ENCODE data around the gene SKIC2.
"Not testable (repeated sequence)": the region's sequence is repeated elsewhere in the genome, so short reads cannot be mapped to it uniquely, and the experiment has no call there.

Gene SKIC2

GRCh38 chr6:31971993-31972708 lies 13.2 kb downstream of the SKIC2 start, which contains the start of gene DXO:
Gene DXO, minus strand, starts transcription at chr6:31972138. Its CDS starts 463 bp downstream, at chr6:31971675.
- DNase-seq (ENCODE audit: low spot score in 2 of 2) (peak; percentile 98 to 100), ATAC-seq (peak; percentile 94)
- Mint-ChIP-seq H3K36me3 (peaks cover 68% of the 10 kb centered on the region), H3K9me3 (no peaks in the 10 kb centered on the region), H3K4me3 (peak within 1 kb of the TSS; percentile 85), H3K4me1 (peaks cover 52% of the 10 kb centered on the region), H3K27ac (peak within 1 kb of the TSS; percentile 99)

- ATAC-seq (peak; percentile 3), DNase-seq (ENCODE audit: low spot score in 2 of 2) (no peak)
- Mint-ChIP-seq H3K36me3 (peaks cover 62% of the 10 kb centered on the region), H3K27ac (peak overlapping the region; percentile 99), H3K9me3 (no peaks in the 10 kb centered on the region), H3K4me3 (peak overlapping the region; percentile 85), H3K4me1 (peaks cover 46% of the 10 kb centered on the region)
These were observed 13.9 kb downstream of the SKIC2 start for GRCh38 chr6:31972709-31973350.

GRCh38 chr6:31976065-31976464 lies 17.1 kb downstream of the SKIC2 start:
- Mint-ChIP-seq H3K4me1 (peaks cover 34% of the 10 kb centered on the region), H3K36me3 (peaks cover 29% of the 10 kb centered on the region)
- H3K27ac Mint-ChIP-seq; DNase-seq (ENCODE audit: low spot score in 2 of 2); H3K9me3 Mint-ChIP-seq; ATAC-seq; H3K4me3 Mint-ChIP-seq: not testable (repeated sequence)

- Mint-ChIP-seq H3K9me3 (no peaks in the 10 kb centered on the region), H3K27ac (no peak overlapping the region), H3K36me3 (peaks cover 11% of the 10 kb centered on the region), H3K4me3 (no peak overlapping the region), H3K4me1 (peaks cover 21% of the 10 kb centered on the region)
- DNase-seq (ENCODE audit: low spot score in 2 of 2) (no peak), ATAC-seq (no peak)
These were observed 18.9 kb downstream of the SKIC2 start for GRCh38 chr6:31977816-31978431.

- peaks cover 12% of the 10 kb centered on the region for H3K4me1 Mint-ChIP-seq
- no peaks in the 10 kb centered on the region for H3K9me3 Mint-ChIP-seq
These were observed 19.9 kb downstream of the SKIC2 start for GRCh38 chr6:31978831-31979230.

GRCh38 chr6:31979238-31979898 lies 20.4 kb downstream of the SKIC2 start:
- no peak for DNase-seq (ENCODE audit: low spot score in 2 of 2)
- no peak for ATAC-seq
- Mint-ChIP-seq H3K9me3 (no peaks in the 10 kb centered on the region), H3K4me3 (no peak overlapping the region), H3K36me3 (peaks cover 3% of the 10 kb centered on the region), H3K4me1 (peaks cover 6% of the 10 kb centered on the region), H3K27ac (peak overlapping the region; percentile 83)

More at GRCh38 chr6:31978831-31979230, 19.9 kb downstream of the SKIC2 start:
- DNase-seq (ENCODE audit: low spot score in 2 of 2), result no peak
- Mint-ChIP-seq H3K4me3 (no peak overlapping the region), H3K36me3 (peaks cover 8% of the 10 kb centered on the region), H3K27ac (peak overlapping the region; percentile 83)
- no peak for ATAC-seq

- ATAC-seq; H3K36me3 Mint-ChIP-seq; H3K4me1 Mint-ChIP-seq; DNase-seq (ENCODE audit: low spot score in 2 of 2); H3K9me3 Mint-ChIP-seq; H3K27ac Mint-ChIP-seq; H3K4me3 Mint-ChIP-seq: not testable (repeated sequence)
These were observed 21.4 kb downstream of the SKIC2 start for GRCh38 chr6:31980195-31980876.

- H3K27ac Mint-ChIP-seq; DNase-seq (ENCODE audit: low spot score in 2 of 2); H3K36me3 Mint-ChIP-seq; ATAC-seq; H3K4me1 Mint-ChIP-seq; H3K9me3 Mint-ChIP-seq; H3K4me3 Mint-ChIP-seq: not testable (repeated sequence)
These were observed 22.0 kb downstream of the SKIC2 start for GRCh38 chr6:31980998-31981397.

GRCh38 chr6:31981744-31982143 lies 22.8 kb downstream of the SKIC2 start, which contains the start of gene C4A:
Gene C4A, plus strand, starts transcription at chr6:31982057. Its CDS starts 51 bp downstream, at chr6:31982108.
- not testable (repeated sequence) for H3K4me3 Mint-ChIP-seq; H3K9me3 Mint-ChIP-seq; DNase-seq (ENCODE audit: low spot score in 2 of 2); H3K4me1 Mint-ChIP-seq; H3K36me3 Mint-ChIP-seq; H3K27ac Mint-ChIP-seq; ATAC-seq

GRCh38 chr6:31989363-31989762 lies 30.4 kb downstream of the SKIC2 start:
- not testable (repeated sequence) for ATAC-seq; H3K4me1 Mint-ChIP-seq; H3K27ac Mint-ChIP-seq; H3K9me3 Mint-ChIP-seq; DNase-seq (ENCODE audit: low spot score in 2 of 2); H3K4me3 Mint-ChIP-seq; H3K36me3 Mint-ChIP-seq

- H3K4me3 Mint-ChIP-seq; DNase-seq (ENCODE audit: low spot score in 2 of 2); H3K27ac Mint-ChIP-seq; H3K36me3 Mint-ChIP-seq; H3K9me3 Mint-ChIP-seq; H3K4me1 Mint-ChIP-seq; ATAC-seq: not testable (repeated sequence)
These were observed 35.4 kb downstream of the SKIC2 start for GRCh38 chr6:31994421-31994820.

- not testable (repeated sequence) for H3K27ac Mint-ChIP-seq; ATAC-seq; DNase-seq (ENCODE audit: low spot score in 2 of 2); H3K9me3 Mint-ChIP-seq; H3K4me3 Mint-ChIP-seq; H3K4me1 Mint-ChIP-seq; H3K36me3 Mint-ChIP-seq
These were observed 37.4 kb downstream of the SKIC2 start for GRCh38 chr6:31996385-31996784.

- DNase-seq (ENCODE audit: low spot score in 2 of 2); H3K36me3 Mint-ChIP-seq; H3K4me3 Mint-ChIP-seq; H3K4me1 Mint-ChIP-seq; H3K9me3 Mint-ChIP-seq; ATAC-seq; H3K27ac Mint-ChIP-seq: not testable (repeated sequence)
These were observed 43.7 kb downstream of the SKIC2 start for GRCh38 chr6:32002546-32003268.

- not testable (repeated sequence) for H3K9me3 Mint-ChIP-seq; ATAC-seq; H3K4me1 Mint-ChIP-seq; H3K4me3 Mint-ChIP-seq; DNase-seq (ENCODE audit: low spot score in 2 of 2); H3K27ac Mint-ChIP-seq; H3K36me3 Mint-ChIP-seq
These were observed 44.3 kb downstream of the SKIC2 start for GRCh38 chr6:32003301-32003700.
